AG09319 (cell line): ENCODE data around the gene LTB4R2.
"Not testable (repeated sequence)": the region's sequence is repeated elsewhere in the genome, so short reads cannot be mapped to it uniquely, and the experiment has no call there.

Source experiments
- DNase-seq: peaks from one replicate; pipeline ENCODE4 v3.0.0-alpha.2; 2010; ENCODE audit warnings: low read depth; ENCODE audit errors: extremely low read depth
- TF ChIP-seq, protein P1 (sequence below): IDR thresholded peaks from 2 replicates; pipeline ENCODE4 v1.5.1; 2011; ENCODE audit warnings: low read depth, mild to moderate bottlenecking, inconsistent platforms, low read length, moderate library complexity

LTB4R2 gene

DNA sequence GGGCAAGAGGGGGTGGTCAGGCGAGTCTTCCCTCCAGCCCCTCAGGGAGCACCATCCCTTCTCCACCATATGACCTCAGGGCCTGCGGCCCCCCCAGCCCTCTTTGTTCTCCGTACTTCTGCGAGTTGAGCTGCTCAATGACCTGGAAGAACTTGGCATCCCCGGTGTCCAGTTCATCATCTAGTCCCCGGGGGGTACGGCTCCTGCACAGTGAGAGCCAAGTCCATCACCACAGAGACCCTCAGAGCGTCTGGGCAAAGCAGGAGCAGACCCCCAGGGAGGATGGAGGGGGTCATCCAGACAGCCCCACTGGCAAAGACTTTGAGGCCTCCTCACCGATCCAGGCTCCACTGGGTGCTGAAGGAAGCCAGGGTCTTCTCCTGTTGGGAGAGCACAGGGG, 16.0 kb downstream of the LTB4R2 start:
- TF ChIP-seq, protein P1, sequence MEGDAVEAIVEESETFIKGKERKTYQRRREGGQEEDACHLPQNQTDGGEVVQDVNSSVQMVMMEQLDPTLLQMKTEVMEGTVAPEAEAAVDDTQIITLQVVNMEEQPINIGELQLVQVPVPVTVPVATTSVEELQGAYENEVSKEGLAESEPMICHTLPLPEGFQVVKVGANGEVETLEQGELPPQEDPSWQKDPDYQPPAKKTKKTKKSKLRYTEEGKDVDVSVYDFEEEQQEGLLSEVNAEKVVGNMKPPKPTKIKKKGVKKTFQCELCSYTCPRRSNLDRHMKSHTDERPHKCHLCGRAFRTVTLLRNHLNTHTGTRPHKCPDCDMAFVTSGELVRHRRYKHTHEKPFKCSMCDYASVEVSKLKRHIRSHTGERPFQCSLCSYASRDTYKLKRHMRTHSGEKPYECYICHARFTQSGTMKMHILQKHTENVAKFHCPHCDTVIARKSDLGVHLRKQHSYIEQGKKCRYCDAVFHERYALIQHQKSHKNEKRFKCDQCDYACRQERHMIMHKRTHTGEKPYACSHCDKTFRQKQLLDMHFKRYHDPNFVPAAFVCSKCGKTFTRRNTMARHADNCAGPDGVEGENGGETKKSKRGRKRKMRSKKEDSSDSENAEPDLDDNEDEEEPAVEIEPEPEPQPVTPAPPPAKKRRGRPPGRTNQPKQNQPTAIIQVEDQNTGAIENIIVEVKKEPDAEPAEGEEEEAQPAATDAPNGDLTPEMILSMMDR: no peak
- DNase-seq: no peak

DNA sequence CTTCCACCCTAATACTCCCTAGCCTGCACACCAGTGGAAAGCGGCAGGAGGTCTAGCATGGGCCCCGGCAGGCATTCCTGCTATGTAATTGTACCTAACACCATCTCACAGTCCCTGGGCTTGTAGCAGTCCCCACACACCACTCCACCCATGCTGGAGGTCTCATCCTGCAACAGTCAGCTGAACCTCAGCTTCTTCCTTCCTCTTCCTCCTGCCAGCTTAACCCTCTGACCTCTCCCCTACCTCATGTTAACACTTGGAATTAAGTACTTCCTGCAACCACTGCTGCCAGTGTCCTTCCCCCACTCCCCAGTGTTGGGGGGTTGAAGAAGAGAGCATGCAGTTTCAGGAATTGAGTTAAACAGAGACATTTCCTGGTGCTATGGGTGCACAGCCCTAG, 17.4 kb downstream of the LTB4R2 start:
- TF ChIP-seq, protein P1: no peak
- no peak for DNase-seq

DNA sequence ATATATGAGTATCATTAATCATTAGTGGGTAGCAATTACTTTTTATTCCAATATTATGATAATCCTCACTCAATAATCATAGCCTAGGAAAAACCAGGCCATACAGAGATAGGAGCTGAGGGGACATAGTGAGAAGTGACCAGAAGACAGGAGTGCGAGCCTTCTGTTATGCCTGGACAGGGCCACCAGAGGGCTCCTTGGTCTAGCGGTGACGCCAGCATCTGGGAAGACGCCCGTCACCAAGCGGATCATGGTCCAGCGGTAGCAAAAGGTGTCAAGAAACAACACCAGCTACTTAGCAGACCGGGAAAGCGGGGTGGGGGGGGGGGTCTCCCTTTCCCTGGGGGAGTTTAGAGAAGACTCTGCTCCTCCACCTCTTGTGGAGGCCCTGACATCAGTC, 18.0 kb downstream of the LTB4R2 start:
- TF ChIP-seq, protein P1: peak; percentile 30

DNA sequence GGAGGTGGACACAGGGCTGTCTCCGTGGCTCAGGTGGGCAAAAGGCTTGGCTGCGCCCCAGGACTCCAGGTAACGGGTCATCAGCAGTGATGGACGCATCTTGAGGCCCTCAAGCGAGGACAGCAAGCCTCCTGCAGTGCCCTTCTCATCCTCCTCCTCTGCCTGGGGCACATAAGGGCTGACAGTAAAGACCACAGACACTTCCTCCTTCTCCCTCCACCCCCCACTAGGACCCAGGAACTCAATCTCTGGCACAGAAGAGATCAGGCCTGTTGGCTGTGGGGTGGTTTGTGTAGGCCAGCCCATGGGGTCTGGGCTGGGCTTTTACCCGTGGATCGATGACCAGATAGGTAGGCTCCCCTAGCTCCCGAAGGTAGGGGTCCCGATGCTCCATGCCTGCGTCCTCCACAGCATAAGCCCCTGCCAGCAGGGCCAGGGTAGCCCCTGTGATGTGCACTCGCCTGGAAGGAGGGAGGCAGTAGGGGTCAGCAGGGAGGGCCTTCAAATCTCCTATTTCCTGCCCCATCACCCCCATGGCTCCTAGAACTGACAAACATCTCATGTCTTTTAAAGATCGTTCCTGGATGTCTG, 19.2 kb downstream of the LTB4R2 start:
- TF ChIP-seq, protein P1: no peak
- DNase-seq: no peak

More for the DNA sequence above, 18.0 kb downstream of the LTB4R2 start:
- not testable (repeated sequence) for DNase-seq

DNA sequence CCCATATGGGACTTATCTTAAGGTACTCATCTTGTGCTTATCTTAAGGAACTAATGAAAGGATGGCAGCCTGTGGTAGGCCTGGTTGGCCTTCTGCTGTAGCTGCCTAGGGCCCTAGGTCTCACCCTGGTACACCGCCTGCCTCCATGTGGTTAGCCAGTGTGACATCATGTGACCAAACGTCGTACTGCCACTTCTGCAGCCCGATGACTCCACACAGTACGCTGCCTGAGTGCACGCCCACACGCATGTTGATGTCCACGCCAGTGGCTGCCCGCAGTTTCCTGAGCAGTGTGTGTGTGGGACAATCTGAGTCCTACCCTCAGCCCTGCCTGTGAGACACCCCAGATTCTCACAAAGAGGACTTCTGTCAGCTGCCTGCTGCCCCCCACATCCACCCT, 19.8 kb downstream of the LTB4R2 start:
- TF ChIP-seq, protein P1: no peak
- no peak for DNase-seq

DNA sequence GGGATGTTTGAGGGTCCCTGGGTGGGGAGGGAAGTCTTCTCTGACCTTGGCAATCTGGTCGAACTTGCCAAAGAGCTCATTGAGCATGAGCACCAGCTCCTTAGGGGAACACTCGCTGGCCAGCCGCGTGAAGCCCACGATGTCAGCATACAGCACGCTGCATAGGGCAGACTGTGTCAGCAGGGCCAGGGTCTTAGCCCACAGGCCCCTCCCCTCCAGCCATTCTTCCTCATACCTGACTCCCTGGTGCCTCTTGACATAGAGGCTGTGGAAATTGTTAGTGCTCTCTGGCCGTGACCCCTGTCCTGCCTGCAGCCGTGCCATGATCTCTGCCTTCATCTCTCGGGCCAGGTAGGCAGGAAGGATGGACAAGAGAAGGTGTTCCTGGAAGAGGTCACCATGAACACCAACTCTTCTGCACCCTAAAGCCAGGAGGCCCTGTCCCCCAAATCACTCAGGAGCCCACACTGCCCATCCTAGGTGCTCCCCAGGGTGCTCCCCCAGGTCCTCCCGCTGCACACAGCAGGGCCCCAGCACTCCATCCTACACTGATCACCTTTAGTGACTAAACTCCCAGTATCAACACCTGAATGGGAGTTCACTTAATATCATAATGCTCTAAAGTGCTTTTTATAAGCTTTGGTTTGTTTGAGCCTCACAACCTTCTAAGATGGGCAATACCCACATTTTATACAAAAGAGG, 21.2 kb downstream of the LTB4R2 start:
- TF ChIP-seq, protein P1: no peak
- no peak for DNase-seq

DNA sequence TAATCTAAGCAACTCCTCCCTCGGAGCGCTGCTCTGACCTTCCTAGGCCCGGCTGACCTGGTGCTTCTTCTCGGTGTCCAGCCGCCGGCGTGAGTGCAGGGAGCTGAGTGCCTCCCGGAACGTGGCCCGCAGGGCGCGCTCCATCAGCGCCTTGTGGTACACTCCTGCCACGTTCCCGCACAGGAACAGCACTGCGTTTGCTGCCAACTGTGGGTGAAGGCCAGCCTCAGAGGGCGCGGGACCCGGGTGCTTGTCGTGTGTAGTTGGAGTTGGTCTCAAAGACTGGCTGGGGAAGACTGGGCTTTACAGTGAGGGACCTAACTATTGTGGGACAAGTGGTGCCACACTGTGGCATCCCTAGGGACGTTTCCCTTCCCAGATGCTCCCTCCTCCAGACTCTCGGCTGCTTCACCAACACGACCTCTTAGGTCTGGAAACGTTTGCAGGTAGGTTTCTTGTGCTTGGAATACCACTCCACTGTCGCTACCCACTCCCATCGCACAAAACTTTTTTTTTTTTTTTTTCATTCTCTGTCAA, 21.9 kb downstream of the LTB4R2 start:
- TF ChIP-seq, protein P1: no peak
- no peak for DNase-seq
